ENCODE measurements around the gene NCK1.
A peak's percentile ranks its signal among the peaks of the same experiment; 100 is the strongest.

NCK1 gene

GRCh38 chr3:136943436-136943835 lies 81.4 kb downstream of the NCK1 start:
- Histone ChIP-seq H3K79me2 (ENCODE audit: insufficient read depth, low read length) (peaks cover 66% of the 10 kb centered on the region), H2AFZ (ENCODE audit: low read depth, low read length, severe bottlenecking) (no peak overlapping the region), H3K9me3 (ENCODE audit: insufficient read depth, low read length) (no peaks in the 10 kb centered on the region), H3K9ac (ENCODE audit: low read length) (no peak overlapping the region), H4K20me1 (ENCODE audit: low read depth, low read length) (no peaks in the 10 kb centered on the region), H3K4me3 (ENCODE audit: insufficient read depth, low read length, poor library complexity, severe bottlenecking) (no peak overlapping the region), H3K4me2 (ENCODE audit: low read depth, low read length, poor library complexity, severe bottlenecking) (no peak overlapping the region), H3K36me3 (ENCODE audit: low read length) (peaks cover 20% of the 10 kb centered on the region; the same call in 1 of the 2 replicates), H3F3A (ENCODE audit: insufficient read depth) (peaks cover 25% of the 10 kb centered on the region), H3K9me2 (replicated peaks; ENCODE audit: insufficient read depth, low read length) (no peaks in the 10 kb centered on the region), H3K27me3 (ENCODE audit: low read length) (no peaks in the 10 kb centered on the region), H3K27ac (ENCODE audit: low read depth, low read length) (0 out of 2 replicates have a peak overlapping the region, but pooled peaks have one; percentile 21)
- TF ChIP-seq CTCF (IDR thresholded peaks at IDR 0.05; ENCODE audit: insufficient read depth, low read length, poor library complexity, severe bottlenecking), result no peak
- TF ChIP-seq EZH2phosphoT487 (conservative IDR thresholded peaks at IDR 0.05; ENCODE audit: low read length), result no peak

GRCh38 chr3:136946978-136947377 lies 85.0 kb downstream of the NCK1 start:
- Histone ChIP-seq H3K9ac (ENCODE audit: low read length) (no peak overlapping the region), H2AFZ (ENCODE audit: low read depth, low read length, severe bottlenecking) (no peak overlapping the region), H3K4me3 (ENCODE audit: insufficient read depth, low read length, poor library complexity, severe bottlenecking) (no peak overlapping the region), H3K27ac (ENCODE audit: low read depth, low read length) (no peak overlapping the region), H3K4me2 (ENCODE audit: low read depth, low read length, poor library complexity, severe bottlenecking) (no peak overlapping the region), H3F3A (ENCODE audit: insufficient read depth) (peaks cover 33% of the 10 kb centered on the region), H3K9me2 (replicated peaks; ENCODE audit: insufficient read depth, low read length) (no peaks in the 10 kb centered on the region), H3K79me2 (ENCODE audit: insufficient read depth, low read length) (peaks cover 31% of the 10 kb centered on the region), H4K20me1 (ENCODE audit: low read depth, low read length) (no peaks in the 10 kb centered on the region), H3K36me3 (ENCODE audit: low read length) (peaks cover 24% of the 10 kb centered on the region; the same call in 1 of the 2 replicates), H3K9me3 (ENCODE audit: insufficient read depth, low read length) (no peaks in the 10 kb centered on the region), H3K27me3 (ENCODE audit: low read length) (no peaks in the 10 kb centered on the region)
- TF ChIP-seq CTCF (IDR thresholded peaks at IDR 0.05; ENCODE audit: insufficient read depth, low read length, poor library complexity, severe bottlenecking) (no peak), EZH2phosphoT487 (conservative IDR thresholded peaks at IDR 0.05; ENCODE audit: low read length) (no peak)

GRCh38 chr3:136947477-136947876 lies 85.5 kb downstream of the NCK1 start:
- Histone ChIP-seq H3F3A (ENCODE audit: insufficient read depth) (peaks cover 33% of the 10 kb centered on the region), H2AFZ (ENCODE audit: low read depth, low read length, severe bottlenecking) (no peak overlapping the region), H3K9me3 (ENCODE audit: insufficient read depth, low read length) (no peaks in the 10 kb centered on the region), H3K9me2 (replicated peaks; ENCODE audit: insufficient read depth, low read length) (no peaks in the 10 kb centered on the region), H4K20me1 (ENCODE audit: low read depth, low read length) (no peaks in the 10 kb centered on the region), H3K36me3 (ENCODE audit: low read length) (peaks cover 24% of the 10 kb centered on the region; the same call in 1 of the 2 replicates), H3K27me3 (ENCODE audit: low read length) (no peaks in the 10 kb centered on the region), H3K79me2 (ENCODE audit: insufficient read depth, low read length) (peaks cover 26% of the 10 kb centered on the region), H3K9ac (ENCODE audit: low read length) (no peak overlapping the region), H3K4me3 (ENCODE audit: insufficient read depth, low read length, poor library complexity, severe bottlenecking) (no peak overlapping the region), H3K4me2 (ENCODE audit: low read depth, low read length, poor library complexity, severe bottlenecking) (no peak overlapping the region), H3K27ac (ENCODE audit: low read depth, low read length) (peak overlapping the region; percentile 10; the same call in 1 of the 2 replicates)
- TF ChIP-seq EZH2phosphoT487 (conservative IDR thresholded peaks at IDR 0.05; ENCODE audit: low read length) (no peak), CTCF (IDR thresholded peaks at IDR 0.05; ENCODE audit: insufficient read depth, low read length, poor library complexity, severe bottlenecking) (no peak)
